Stimulated activated CD8-positive, alpha-beta memory T cell treated with anti-CD3 and anti-CD28 coated beads, Interleukin-2, amount 100 ng/mL, for 1 hour (primary cell): ENCODE data around the gene UBE4A.
"Not testable (repeated sequence)": the region's sequence is repeated elsewhere in the genome, so short reads cannot be mapped to it uniquely, and the experiment has no call there.

Source experiments
- DNase-seq, 2 donors: peaks; one replicate each; pipeline ENCODE4 v3.0.0-alpha.2; 2020; ENCODE audit warnings: low read depth in 2 of 2

Gene UBE4A

GRCh38 chr11:118401151-118401879 is 41.9 kb downstream of the UBE4A start, which contains the start of gene ATP5MG:
Gene ATP5MG (plus strand): TSS chr11:118401606. CDS start chr11:118401666, 60 bp downstream.
- peak; percentile 81 to 85 for DNase-seq

- no peak for DNase-seq
Measured at GRCh38 chr11:118401880-118402590, 42.6 kb downstream of the UBE4A start.

GRCh38 chr11:118402594-118402993 is 43.2 kb downstream of the UBE4A start:
- DNase-seq = not testable (repeated sequence)

GRCh38 chr11:118406599-118407166 is 47.3 kb downstream of the UBE4A start:
- no peak for DNase-seq

- DNase-seq = no peak
Measured at GRCh38 chr11:118410055-118410745, 50.8 kb downstream of the UBE4A start.

DNA sequence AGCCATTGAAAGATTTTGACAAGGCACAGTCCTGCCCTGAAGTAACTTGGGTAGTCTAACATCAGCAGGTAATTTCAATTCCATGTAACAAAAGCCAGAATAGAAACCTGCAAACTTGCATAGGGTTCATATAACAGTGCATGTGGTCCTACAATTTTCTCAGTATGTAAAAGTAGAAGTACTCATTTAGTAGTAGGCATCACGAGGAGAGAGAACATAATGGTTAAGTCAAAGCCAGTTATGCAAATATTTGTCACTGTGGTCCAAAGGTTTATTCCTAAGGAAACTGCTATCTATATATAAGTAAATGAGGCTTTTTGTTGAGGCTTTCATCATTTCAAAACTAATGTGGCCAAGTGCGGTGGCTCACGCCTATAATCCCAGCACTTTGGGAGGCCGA is 52.1 kb downstream of the UBE4A start:
- no peak for DNase-seq

- no peak for DNase-seq
Measured at GRCh38 chr11:118412921-118413320, 53.5 kb downstream of the UBE4A start.

DNA sequence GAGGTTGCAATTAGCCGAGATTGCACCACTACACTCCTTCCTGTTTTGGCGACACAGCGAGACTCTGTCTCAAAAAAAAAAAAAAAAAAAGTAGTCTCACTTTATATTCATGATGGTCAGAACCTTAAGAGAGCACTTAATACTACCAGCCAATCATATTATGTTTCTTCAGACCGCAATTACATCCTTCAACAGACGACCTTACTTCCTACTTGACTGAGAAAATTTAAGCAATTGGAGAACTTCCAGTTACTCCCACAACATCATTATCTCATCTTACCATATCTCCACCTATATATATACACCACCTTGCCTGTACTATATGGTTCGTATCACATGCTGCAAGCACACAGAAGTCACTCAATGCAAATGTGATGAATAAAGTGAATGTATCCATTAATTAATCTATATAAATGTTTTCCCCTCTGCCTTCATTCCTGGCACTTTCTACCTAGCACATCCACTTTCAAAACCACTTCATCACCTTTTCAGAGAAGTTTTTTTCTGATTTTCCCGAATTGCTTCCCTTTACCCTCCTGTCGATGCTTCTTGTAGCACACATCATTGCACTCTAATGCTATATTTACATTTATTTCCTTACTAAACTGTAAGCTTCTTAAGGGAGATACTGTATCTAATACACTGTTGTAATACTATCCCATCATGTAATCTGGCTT is 55.8 kb downstream of the UBE4A start:
- DNase-seq = no peak

DNA sequence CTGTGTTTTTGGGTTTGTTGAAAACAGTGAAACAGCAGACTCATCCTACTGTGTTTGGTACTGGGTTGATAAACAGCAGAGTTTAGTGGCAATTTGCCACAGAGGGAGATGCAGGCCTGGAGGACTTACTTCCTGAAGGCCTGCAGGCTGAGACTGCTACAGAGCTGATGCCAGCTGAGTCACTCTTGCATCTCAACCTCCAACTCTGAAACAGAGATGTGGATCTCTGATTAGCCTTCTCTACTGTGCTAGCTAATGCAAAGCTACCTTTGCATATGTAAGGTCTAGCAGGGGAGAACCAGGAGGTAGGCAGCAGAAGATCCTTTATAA is 56.3 kb downstream of the UBE4A start:
- no peak for DNase-seq

GRCh38 chr11:118416900-118417299 is 57.5 kb downstream of the UBE4A start:
- not testable (repeated sequence) for DNase-seq

DNA sequence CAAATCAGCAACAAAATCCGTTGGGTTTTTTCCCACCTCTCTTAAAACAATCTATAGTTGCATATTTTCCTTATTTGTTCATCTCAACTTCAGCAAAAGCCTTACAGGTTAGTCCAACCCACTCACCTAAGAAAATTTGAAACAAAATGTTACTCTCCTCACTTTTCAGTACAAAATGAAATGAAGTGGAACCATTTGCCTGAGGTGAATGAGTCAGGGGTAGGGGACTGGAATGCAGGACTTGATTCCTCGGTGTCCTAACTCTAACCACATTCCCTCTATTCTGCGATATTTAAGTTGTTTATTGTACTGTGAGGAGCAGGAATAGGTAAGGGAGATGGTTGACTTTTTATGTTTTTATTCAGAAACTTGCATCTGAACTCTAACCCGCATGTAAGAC is 58.4 kb downstream of the UBE4A start:
- no peak for DNase-seq

DNA sequence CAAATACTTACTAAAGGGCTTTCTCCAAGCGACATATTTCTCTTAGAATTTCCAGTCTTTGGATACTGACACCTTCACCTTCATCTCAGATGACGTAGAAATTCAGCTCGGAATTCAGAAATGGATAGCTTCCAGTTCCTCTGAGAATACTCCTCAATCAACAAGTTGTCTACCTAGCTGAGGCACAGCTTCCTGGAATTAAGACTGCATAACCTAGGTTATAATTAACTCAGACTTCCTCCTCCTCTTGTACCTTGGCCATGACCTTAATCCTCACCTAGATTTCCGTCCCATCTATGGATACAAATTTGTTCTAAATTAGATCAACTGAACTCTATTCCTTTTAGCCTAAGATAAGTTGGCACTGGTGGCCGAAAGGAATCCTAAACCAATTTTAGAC is 59.4 kb downstream of the UBE4A start:
- no peak for DNase-seq

DNA sequence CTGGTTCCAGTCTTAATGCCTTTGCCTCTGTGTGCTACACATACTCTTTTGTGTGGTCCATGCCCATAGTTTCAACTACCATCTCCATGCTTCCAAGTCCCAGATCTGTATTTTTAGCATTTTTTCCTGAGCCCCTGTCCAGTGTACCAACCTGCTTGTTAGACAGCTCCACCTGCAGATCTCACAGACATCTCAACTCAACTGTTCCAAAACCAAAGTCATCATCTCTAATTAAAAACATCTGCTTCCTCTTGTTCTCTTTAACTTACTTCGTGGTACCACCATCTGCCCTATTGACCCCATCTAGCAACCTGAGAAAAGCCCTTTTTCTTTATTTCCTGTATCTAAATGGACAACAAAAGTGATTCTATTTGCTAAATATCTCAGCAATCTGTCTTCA is 68.3 kb downstream of the UBE4A start:
- no peak for DNase-seq

DNA sequence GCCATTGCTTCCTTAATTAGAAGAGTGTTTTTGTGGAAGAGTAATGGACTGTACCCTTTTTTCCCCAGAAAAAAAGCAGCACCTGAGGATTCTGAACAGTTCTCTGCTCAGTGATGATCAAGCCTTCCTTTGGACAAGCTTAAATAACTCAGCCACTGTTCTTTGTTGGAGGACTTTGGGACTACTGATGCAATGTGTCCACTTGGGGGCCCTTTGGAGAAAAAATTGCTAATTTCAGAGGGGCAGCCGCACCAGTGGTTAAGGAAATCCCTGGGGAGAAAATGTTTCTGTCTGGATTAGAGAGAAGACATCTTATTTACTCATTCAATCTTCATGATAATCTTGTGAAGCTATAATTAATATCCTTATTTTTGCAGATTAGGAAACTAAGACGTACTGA is 71.6 kb downstream of the UBE4A start:
- no peak for DNase-seq

DNA sequence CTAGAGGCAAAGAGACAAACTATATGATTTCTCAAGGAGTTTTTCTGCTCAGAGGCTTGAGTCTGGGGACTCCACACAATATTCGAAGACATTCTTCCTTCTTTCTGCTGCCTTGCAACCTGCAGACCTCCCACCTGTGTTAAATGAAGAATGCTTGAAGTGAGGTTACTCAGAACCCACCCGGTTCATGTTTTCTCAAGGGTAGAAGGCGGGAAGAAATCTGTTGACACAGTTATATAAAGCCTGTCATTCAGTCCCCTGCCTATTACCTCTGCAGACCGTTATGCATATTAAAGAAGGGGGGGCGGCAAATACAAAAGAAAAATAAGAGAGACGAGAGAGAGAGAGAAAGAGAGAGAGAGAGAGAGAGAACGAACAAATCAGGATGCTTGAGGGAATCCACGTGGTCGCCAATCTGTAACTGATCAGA is 74.7 kb downstream of the UBE4A start:
- no peak for DNase-seq

GRCh38 chr11:118434553-118435289 is 75.3 kb downstream of the UBE4A start:
- DNase-seq = peak in 1 of 2 donors; percentile 11

DNA sequence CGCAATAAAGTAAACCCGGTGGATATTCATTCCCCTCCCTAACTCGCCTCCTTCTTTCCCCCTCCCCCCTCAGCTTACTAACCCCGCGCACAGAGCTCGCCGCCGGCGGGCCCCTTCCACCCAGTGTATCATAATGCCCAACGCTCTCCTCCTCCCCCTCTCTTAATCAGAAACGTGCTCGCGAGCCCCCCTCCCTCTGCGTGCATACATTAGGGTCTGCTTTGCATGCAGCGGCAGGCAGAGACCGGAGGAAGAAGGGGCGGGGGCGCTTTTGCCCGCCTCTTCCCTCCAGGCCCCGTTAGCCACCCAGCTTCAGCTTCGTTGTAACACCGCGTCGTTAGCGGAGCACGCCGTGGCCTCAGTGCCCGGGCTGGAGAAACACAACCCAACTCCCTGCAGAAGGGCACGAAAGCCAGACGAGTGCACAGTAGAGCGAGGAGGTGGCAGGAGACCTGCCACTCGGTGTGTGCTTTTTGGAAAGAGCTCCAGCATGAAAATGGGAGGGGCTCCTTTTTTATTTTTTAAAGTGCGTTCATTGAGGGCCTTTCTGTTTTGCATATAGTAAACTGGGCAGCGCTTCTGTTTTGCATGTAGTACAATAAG is 76.0 kb downstream of the UBE4A start:
- DNase-seq = peak in 1 of 2 donors; percentile 44

DNA sequence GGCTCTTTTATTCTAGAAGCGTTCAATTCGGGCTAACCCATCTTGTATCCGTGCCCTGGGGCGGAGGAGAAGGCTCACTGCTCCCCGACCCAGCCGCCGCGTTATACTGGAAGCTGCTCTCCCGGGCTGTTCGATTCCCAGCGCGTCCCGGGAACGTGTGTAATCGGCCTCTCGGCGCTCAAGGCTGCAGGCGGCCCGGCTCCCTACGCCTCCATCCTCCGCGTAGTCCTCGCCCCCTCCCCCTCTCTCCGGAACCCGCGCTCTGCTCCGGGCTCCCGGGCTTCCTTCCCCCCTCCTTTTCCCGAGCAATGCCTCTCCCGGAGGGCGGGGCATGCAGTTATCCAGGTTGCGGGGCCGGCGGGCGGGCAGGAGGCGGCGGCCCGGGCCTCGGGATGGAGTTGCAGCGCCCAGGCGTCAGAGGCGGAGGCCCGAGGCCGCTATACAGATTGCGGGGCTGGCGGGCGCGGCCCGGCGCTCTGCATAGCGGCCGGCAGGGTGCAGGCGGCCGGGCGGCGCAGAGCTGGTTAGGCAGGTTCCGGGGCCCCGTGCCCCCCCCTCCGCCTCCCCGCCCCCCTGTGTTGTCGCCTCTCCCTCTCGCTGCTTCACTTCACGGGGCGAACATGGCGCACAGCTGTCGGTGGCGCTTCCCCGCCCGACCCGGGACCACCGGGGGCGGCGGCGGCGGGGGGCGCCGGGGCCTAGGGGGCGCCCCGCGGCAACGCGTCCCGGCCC is 76.7 kb downstream of the UBE4A start, which contains the start of gene KMT2A:
Gene KMT2A (plus strand): TSS at position 600 of the 732 bp plus-strand sequence. CDS start 21 bp downstream, at position 621.
- peak; percentile 84 to 85 for DNase-seq

- DNase-seq = peak in 1 of 2 donors; percentile 31
Measured at GRCh38 chr11:118436639-118437207, 77.3 kb downstream of the UBE4A start.
